Esophagus squamous epithelium (tissue), 5 donors: ENCODE measurements around the gene MTA3. TPM values are rescaled to one million over a fixed set of nuclear protein-coding genes. Genes with fewer than 3 reads are reported as not detected.
"Not testable (repeated sequence)": the region's sequence is repeated elsewhere in the genome, so short reads cannot be mapped to it uniquely, and the experiment has no call there.

Experiments used
- DNase-seq: peaks from one replicate; lab custom pipeline; 2025; lab: John Stamatoyannopoulos, UW
- H3K27ac ChIP-seq, 4 donors: fragments of 200-600 bp; sonication (generic); one replicate each; pipeline ENCODE4 v1.5.1; 2016 to 2019; ENCODE audit warnings: mild to moderate bottlenecking in 1 of 4
- H3K27me3 ChIP-seq, 4 donors: fragments of 200-600 bp; sonication (generic); 1 replicate in 3 of 4; 2 replicates in 1 of 4; pipeline versions ENCODE4 v1.5.1 to v1.6.0; 2017 to 2021; ENCODE audit warnings: antibody characterized with exemption in 1 of 4
- H3K36me3 ChIP-seq, 3 donors: fragments of 200-600 bp; sonication (generic); one replicate each; pipeline ENCODE4 v1.5.1; 2016 to 2019
- H3K4me1 ChIP-seq, 3 donors: fragments of 200-600 bp; sonication (generic); one replicate each; pipeline ENCODE4 v1.5.1; 2017 to 2019
- H3K4me3 ChIP-seq, 4 donors: fragments of 200-600 bp; sonication (generic); 1 replicate in 3 of 4; 2 replicates in 1 of 4; pipeline ENCODE4 v1.5.1; 2016 to 2019; ENCODE audit warnings: mild to moderate bottlenecking in 2 of 4, moderate library complexity in 1 of 4
- H3K9me3 ChIP-seq, 3 donors: fragments of 200-600 bp; sonication (generic); one replicate each; pipeline ENCODE4 v1.5.1; 2016 to 2019
- POLR2A ChIP-seq, 4 donors: fragments of 450-650 bp; IDR thresholded peaks; one replicate each; pipeline ENCODE4 v1.6.1; 2017; ENCODE audit warnings: antibody characterized with exemption in 4 of 4, mild to moderate bottlenecking in 4 of 4, moderate library complexity in 3 of 4
- WGBS, 2 donors: methylation state at CpG; one replicate each; pipeline ENCODE4 v1.1.5; 2018; 5-methylcytosine and 5-hydroxymethylcytosine counted together
- intact Hi-C: fragments of 100-400 bp; cut with DNase I; formaldehyde crosslinking; loops from one replicate; pipeline ENCODE4 v1.15.0; 2022
- total RNA-seq, 4 donors: library from RNA; depleted of rRNA; stranded (reverse); fragments of >200 nt; gene quantifications; one replicate each; pipeline ENCODE4 v1.1.0, GENCODE V29; 2016
- TF ChIP-seq, protein P1 (sequence below), 6 experiments: fragments of 450-650 bp in 4 of 6; fragments of 200-600 bp in 2 of 6; sonication (generic) in 2 of 6; IDR thresholded peaks; one replicate each; pipeline ENCODE4 v1.5.1; 2016 to 2019; ENCODE audit warnings: antibody characterized with exemption in 6 of 6, mild to moderate bottlenecking in 4 of 6, moderate library complexity in 4 of 6
- donor health status: DM: yes; HTN: yes; CAD: no.

Gene MTA3
- total RNA-seq, 4 donors from 2014 or later, result 26.5 to 37.2 (median 34.4) TPM

DNA sequence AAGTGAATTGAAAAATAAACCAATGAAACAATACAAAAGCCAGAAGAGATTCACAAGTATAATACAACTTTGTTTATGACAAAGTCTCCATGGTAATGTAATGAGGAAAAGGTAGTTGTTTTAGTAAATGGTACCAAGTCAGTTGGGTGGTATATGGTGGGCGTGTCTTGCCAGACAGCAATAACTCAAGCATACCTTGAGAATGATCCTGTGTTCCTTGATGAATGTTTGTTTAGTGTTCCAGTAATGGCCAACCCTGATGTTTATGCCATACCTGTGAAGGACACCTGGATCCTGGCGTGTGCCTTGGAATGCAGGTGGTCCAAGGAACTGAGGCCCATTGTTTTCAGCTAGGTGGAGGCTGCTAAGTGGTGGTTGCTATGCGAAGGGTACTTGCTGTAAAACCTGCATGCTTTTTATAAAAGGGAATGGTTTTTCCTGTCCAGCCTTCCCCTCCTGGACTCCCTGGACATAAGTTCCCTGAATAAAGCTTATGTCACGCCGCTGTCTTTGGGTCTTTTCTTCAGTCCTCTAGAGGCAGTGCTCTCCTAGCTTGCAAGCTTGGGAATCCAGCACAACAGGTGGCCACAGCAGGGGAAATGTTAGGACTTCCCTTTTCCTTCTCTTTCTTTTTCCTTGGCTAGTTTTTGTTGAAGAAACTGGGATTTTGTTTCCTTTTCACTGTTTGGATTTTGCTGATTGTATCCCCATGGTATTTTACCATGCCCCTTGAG lies 54.7 kb downstream of the MTA3 start:
- H3K4me1 ChIP-seq, result no peaks in the 10 kb centered on the region
- TF ChIP-seq POLR2A (IDR thresholded peaks at IDR 0.05), result no peak
- TF ChIP-seq, protein P1, sequence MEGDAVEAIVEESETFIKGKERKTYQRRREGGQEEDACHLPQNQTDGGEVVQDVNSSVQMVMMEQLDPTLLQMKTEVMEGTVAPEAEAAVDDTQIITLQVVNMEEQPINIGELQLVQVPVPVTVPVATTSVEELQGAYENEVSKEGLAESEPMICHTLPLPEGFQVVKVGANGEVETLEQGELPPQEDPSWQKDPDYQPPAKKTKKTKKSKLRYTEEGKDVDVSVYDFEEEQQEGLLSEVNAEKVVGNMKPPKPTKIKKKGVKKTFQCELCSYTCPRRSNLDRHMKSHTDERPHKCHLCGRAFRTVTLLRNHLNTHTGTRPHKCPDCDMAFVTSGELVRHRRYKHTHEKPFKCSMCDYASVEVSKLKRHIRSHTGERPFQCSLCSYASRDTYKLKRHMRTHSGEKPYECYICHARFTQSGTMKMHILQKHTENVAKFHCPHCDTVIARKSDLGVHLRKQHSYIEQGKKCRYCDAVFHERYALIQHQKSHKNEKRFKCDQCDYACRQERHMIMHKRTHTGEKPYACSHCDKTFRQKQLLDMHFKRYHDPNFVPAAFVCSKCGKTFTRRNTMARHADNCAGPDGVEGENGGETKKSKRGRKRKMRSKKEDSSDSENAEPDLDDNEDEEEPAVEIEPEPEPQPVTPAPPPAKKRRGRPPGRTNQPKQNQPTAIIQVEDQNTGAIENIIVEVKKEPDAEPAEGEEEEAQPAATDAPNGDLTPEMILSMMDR (IDR thresholded peaks at IDR 0.05), result no peak
- 74 to 89% methylated on average over 5 of the region's 5 CpGs for whole genome bisulfite sequencing, 2 donors
- no peak for DNase-seq
- peaks cover 0 to 43% (median 3%) of the 10 kb centered on the region in 3 donors for H3K36me3 ChIP-seq
- H3K27me3 ChIP-seq, result no peaks in the 10 kb centered on the region
- no peaks in the 10 kb centered on the region for H3K9me3 ChIP-seq
- intact Hi-C loops, result no loop called here
- H3K27ac ChIP-seq, result no peak overlapping the region
- no peak overlapping the region for H3K4me3 ChIP-seq

DNA sequence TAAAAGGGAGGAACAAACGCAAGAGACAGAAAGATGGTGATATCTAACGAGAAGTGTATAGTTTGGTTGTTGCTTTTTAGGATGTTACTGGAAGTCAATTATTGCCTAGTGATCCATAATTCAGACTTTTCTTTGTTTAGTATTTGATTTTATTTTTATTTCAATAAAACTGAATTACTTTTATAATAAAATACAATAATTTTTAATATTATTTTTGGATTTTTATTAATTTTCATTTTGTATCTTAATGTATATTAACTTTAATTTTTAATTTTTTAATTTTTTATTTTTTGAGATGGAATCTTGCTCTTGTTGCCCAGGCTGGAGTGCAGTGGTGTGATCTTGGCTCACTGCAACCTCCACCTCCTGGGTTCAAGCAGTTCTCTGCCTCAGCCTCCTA lies 55.6 kb downstream of the MTA3 start:
- TF ChIP-seq POLR2A (IDR thresholded peaks at IDR 0.05), result no peak
- TF ChIP-seq, protein P1 (IDR thresholded peaks at IDR 0.05), result no peak
- WGBS, 2 donors, result 95 to 96% methylated on average over 2 of the region's 2 CpGs
- Histone ChIP-seq H3K27me3 (no peaks in the 10 kb centered on the region), H3K4me3 (no peak overlapping the region), H3K9me3 (no peaks in the 10 kb centered on the region), H3K36me3 (peaks cover 0 to 36% (median 3%) of the 10 kb centered on the region in 3 donors), H3K27ac (no peak overlapping the region), H3K4me1 (no peaks in the 10 kb centered on the region)
- DNase-seq, result no peak
- intact Hi-C loops, result no loop called here

- DNase-seq, H3K27ac ChIP-seq, H3K27me3 ChIP-seq, intact Hi-C loops, H3K9me3 ChIP-seq, H3K4me1 ChIP-seq, H3K36me3 ChIP-seq, H3K4me3 ChIP-seq: not testable (repeated sequence)
- WGBS, 2 donors, result 94 to 100% methylated on average over 10 of the region's 10 CpGs
These were observed 59.6 kb downstream of the MTA3 start for GRCh38 chr2:42628024-42628423.

GRCh38 chr2:42636934-42637333 lies 68.5 kb downstream of the MTA3 start:
- Histone ChIP-seq H3K4me3 (no peak overlapping the region), H3K27me3 (no peaks in the 10 kb centered on the region), H3K36me3 (peaks cover 0 to 15% (median 0%) of the 10 kb centered on the region in 3 donors), H3K27ac (no peak overlapping the region), H3K9me3 (no peaks in the 10 kb centered on the region), H3K4me1 (peaks cover 0 to 4% (median 0%) of the 10 kb centered on the region in 3 donors)
- no peak for DNase-seq
- WGBS, 2 donors, result 94 to 99% methylated on average over 6 of the region's 6 CpGs
- intact Hi-C loops, result no loop called here
- TF ChIP-seq POLR2A (IDR thresholded peaks at IDR 0.05), result no peak

GRCh38 chr2:42638080-42638784 lies 69.8 kb downstream of the MTA3 start:
- WGBS, 2 donors, result 89 to 93% methylated on average over 7 of the region's 7 CpGs

More at GRCh38 chr2:42638080-42638784, 69.8 kb downstream of the MTA3 start:
- no peak overlapping the region for H3K27ac ChIP-seq
- H3K36me3 ChIP-seq, result peaks cover 0 to 17% (median 0%) of the 10 kb centered on the region in 3 donors
- H3K4me1 ChIP-seq, result peaks cover 0 to 4% (median 0%) of the 10 kb centered on the region in 3 donors
- no peaks in the 10 kb centered on the region for H3K9me3 ChIP-seq
- H3K4me3 ChIP-seq, result no peak overlapping the region
- TF ChIP-seq POLR2A (IDR thresholded peaks at IDR 0.05), result no peak
- TF ChIP-seq, protein P1 (IDR thresholded peaks at IDR 0.05), result no peak
- DNase-seq, result no peak
- intact Hi-C loops, result no loop called here
- H3K27me3 ChIP-seq, result no peaks in the 10 kb centered on the region
